ENCODE results near the gene FRMPD3. TPM values are rescaled to one million over a fixed set of nuclear protein-coding genes. Genes with fewer than 3 reads are reported as not detected.

The FRMPD3 gene
- total RNA-seq, 6 donors from 2014 or later: under 0.01 to 0.89 (median 0.28) TPM

DNA sequence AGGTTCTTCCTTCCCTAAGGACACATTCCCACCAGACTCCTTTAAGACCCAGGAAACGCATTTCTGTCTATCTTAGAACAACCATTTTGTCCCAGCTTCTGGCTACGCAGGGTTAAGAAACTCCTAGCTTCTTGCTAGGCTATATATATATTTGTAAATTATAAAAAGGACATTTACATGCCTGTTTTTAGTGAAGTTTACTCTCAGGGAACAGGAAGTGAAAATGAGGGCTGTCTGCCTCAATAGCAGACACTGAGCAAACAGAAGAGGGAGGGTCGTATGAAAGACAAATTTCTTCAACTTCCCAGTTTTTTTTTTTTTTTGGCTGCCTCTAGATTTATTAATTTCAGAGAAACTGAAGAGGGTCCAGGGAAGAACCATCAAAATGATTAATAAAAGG is 9.3 kb upstream of the FRMPD3 start:
- no peak overlapping the region for H3K4me3 ChIP-seq

DNA sequence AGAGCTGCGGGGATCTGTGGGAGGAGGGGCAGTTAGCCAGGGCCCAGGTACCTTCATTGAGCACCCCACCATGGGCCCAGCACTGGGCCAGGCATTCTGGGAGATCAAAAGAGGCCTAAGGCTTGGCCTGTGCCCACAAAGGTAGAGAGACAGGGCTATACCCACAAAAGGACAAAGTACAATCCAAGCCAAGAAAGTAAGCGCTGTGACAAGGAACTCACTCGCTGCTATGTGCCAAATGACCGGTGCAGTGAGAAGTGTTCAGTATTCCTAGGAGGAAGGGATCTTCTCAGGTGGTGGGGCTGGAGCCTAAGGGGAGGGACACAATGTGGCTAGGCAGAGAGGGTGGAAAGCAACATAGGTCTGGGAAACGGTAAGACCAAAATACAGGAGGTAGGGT is 8.8 kb upstream of the FRMPD3 start:
- H3K36me3 ChIP-seq: no peaks in the 10 kb centered on the region
- H3K4me1 ChIP-seq: no peaks in the 10 kb centered on the region
- H3K4me3 ChIP-seq: no peak overlapping the region
- DNase-seq: no peak
- H3K27me3 ChIP-seq: no peaks in the 10 kb centered on the region
- no peak overlapping the region for H3K27ac ChIP-seq
- 77 to 91% methylated on average over 5 of the region's 5 CpGs for WGBS, 2 donors
- TF ChIP-seq POLR2AphosphoS5 (IDR thresholded peaks at IDR 0.05) (no peak), POLR2A (IDR thresholded peaks at IDR 0.05) (no peak), EP300 (IDR thresholded peaks at IDR 0.05) (no peak)
- TF ChIP-seq, protein P1, sequence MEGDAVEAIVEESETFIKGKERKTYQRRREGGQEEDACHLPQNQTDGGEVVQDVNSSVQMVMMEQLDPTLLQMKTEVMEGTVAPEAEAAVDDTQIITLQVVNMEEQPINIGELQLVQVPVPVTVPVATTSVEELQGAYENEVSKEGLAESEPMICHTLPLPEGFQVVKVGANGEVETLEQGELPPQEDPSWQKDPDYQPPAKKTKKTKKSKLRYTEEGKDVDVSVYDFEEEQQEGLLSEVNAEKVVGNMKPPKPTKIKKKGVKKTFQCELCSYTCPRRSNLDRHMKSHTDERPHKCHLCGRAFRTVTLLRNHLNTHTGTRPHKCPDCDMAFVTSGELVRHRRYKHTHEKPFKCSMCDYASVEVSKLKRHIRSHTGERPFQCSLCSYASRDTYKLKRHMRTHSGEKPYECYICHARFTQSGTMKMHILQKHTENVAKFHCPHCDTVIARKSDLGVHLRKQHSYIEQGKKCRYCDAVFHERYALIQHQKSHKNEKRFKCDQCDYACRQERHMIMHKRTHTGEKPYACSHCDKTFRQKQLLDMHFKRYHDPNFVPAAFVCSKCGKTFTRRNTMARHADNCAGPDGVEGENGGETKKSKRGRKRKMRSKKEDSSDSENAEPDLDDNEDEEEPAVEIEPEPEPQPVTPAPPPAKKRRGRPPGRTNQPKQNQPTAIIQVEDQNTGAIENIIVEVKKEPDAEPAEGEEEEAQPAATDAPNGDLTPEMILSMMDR (IDR thresholded peaks at IDR 0.05): no peak
- no peaks in the 10 kb centered on the region for H3K9me3 ChIP-seq
- no peak for ATAC-seq (ENCODE audit: low FRiP score in 2 of 2)

More for the DNA sequence above, 9.3 kb upstream of the FRMPD3 start:
- ATAC-seq (ENCODE audit: low FRiP score in 2 of 2): no peak
- Histone ChIP-seq H3K27ac (no peak overlapping the region), H3K36me3 (no peaks in the 10 kb centered on the region), H3K4me1 (no peaks in the 10 kb centered on the region), H3K9me3 (no peaks in the 10 kb centered on the region), H3K27me3 (no peaks in the 10 kb centered on the region)
- TF ChIP-seq POLR2A (IDR thresholded peaks at IDR 0.05): no peak
- TF ChIP-seq POLR2AphosphoS5 (IDR thresholded peaks at IDR 0.05): no peak
- no peak for TF ChIP-seq EP300 (IDR thresholded peaks at IDR 0.05)
- TF ChIP-seq, protein P1 (IDR thresholded peaks at IDR 0.05): no peak
- DNase-seq: no peak
- WGBS, 2 donors: 56 to 61% methylated on average over 2 to 3 of the region's 3 CpGs

GRCh38 chrX:107442914-107443527 is 6.4 kb upstream of the FRMPD3 start:
- Histone ChIP-seq H3K36me3 (no peaks in the 10 kb centered on the region), H3K27ac (no peak overlapping the region), H3K9me3 (no peaks in the 10 kb centered on the region), H3K4me3 (no peak overlapping the region), H3K4me1 (no peaks in the 10 kb centered on the region), H3K27me3 (no peaks in the 10 kb centered on the region)
- no peak for DNase-seq
- TF ChIP-seq POLR2AphosphoS5 (IDR thresholded peaks at IDR 0.05) (no peak), EP300 (IDR thresholded peaks at IDR 0.05) (no peak), POLR2A (IDR thresholded peaks at IDR 0.05) (no peak)
- TF ChIP-seq, protein P1 (IDR thresholded peaks at IDR 0.05): no peak
- ATAC-seq (ENCODE audit: low FRiP score in 2 of 2): peak in 1 of 2 donors; percentile 32
- WGBS, 2 donors: 38 to 49% methylated on average over 3 of the region's 3 CpGs

GRCh38 chrX:107445146-107445545 is 4.3 kb upstream of the FRMPD3 start:
- WGBS, 2 donors: 36 to 77% methylated on average over 1 to 3 of the region's 3 CpGs
- Histone ChIP-seq H3K9me3 (no peaks in the 10 kb centered on the region), H3K4me1 (peaks cover 0 to 16% (median 0%) of the 10 kb centered on the region in 4 donors), H3K27me3 (peaks cover 0 to 6% (median 0%) of the 10 kb centered on the region in 4 donors), H3K27ac (no peak overlapping the region), H3K36me3 (no peaks in the 10 kb centered on the region), H3K4me3 (no peak overlapping the region)
- no peak for ATAC-seq (ENCODE audit: low FRiP score in 2 of 2)
- no peak for DNase-seq
- TF ChIP-seq, protein P1 (IDR thresholded peaks at IDR 0.05): no peak
- TF ChIP-seq POLR2A (IDR thresholded peaks at IDR 0.05): no peak
- TF ChIP-seq POLR2AphosphoS5 (IDR thresholded peaks at IDR 0.05): no peak
- TF ChIP-seq EP300 (IDR thresholded peaks at IDR 0.05): no peak

DNA sequence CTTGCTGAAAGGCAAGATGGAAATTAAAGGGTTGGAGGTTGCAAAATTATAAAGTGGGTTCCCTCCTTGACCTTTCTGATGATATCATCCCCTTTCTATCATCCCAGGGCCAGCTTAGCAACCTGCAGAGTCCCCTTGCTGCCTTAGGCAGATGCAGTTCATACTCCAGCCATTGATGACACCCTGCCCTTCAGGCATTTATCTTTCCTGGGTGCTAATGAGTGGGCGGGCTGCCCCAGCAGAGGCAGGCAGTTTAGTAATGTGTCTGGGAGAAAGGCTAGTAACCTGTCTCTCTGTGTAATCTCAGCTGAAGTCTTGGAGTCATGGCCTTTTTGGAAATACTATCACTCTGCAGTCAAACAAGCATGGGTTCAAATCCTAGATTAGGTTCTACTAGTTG is 3.8 kb upstream of the FRMPD3 start:
- H3K4me3 ChIP-seq: no peak overlapping the region
- 82% methylated on average over 1 of the region's 1 CpG; no CpG with 5 or more reads in 1 of the 2 donors for WGBS, 2 donors
- H3K9me3 ChIP-seq: no peaks in the 10 kb centered on the region
- H3K36me3 ChIP-seq: no peaks in the 10 kb centered on the region
- no peak for TF ChIP-seq POLR2AphosphoS5 (IDR thresholded peaks at IDR 0.05)
- no peak for TF ChIP-seq POLR2A (IDR thresholded peaks at IDR 0.05)
- TF ChIP-seq EP300 (IDR thresholded peaks at IDR 0.05): no peak
- TF ChIP-seq, protein P1 (IDR thresholded peaks at IDR 0.05): no peak
- ATAC-seq (ENCODE audit: low FRiP score in 2 of 2) (no peak), DNase-seq (no peak)
- H3K27ac ChIP-seq: no peak overlapping the region
- H3K27me3 ChIP-seq: peaks cover 0 to 7% (median 0%) of the 10 kb centered on the region in 4 donors
- H3K4me1 ChIP-seq: peaks cover 0 to 20% (median 0%) of the 10 kb centered on the region in 4 donors

All from upper lobe of left lung (tissue), 6 donors.